Stimulated activated effector memory CD8-positive, alpha-beta T cell treated with anti-CD3 and anti-CD28 coated beads, Interleukin-12 subunit alpha, Interleukin-12 subunit beta, amount 100 ng/mL, for 72 hours (primary cell): ENCODE results near the gene BCL2L11.

ENCODE experiments used
- ATAC-seq: fragments of 150-1000 bp; cut with Tn5 transposase; 2 replicates; pipeline ENCODE4 v1.10.0; 2021
- DNase-seq, 2 donors: peaks; one replicate each; pipeline ENCODE4 v3.0.0; 2021 to 2022; ENCODE audit warnings: low spot score in 2 of 2
- H3K27ac Mint-ChIP-seq: one replicate; pipeline ENCODE4 v1.8.0; 2022; ENCODE audit warnings: mild to moderate bottlenecking, mixed read lengths
- H3K36me3 Mint-ChIP-seq: one replicate; pipeline ENCODE4 v1.8.0; 2022; ENCODE audit warnings: mild to moderate bottlenecking, mixed read lengths
- H3K4me1 Mint-ChIP-seq: one replicate; pipeline ENCODE4 v1.8.0; 2022; ENCODE audit warnings: mixed read lengths
- H3K4me3 Mint-ChIP-seq: one replicate; pipeline ENCODE4 v1.8.0; 2022; ENCODE audit warnings: mild to moderate bottlenecking, mixed read lengths
- H3K9me3 Mint-ChIP-seq: one replicate; pipeline ENCODE4 v1.8.0; 2022; ENCODE audit warnings: mixed read lengths

Gene BCL2L11

GRCh38 chr2:111200333-111200881 lies 79.7 kb downstream of the BCL2L11 start:
- Mint-ChIP-seq H3K4me3 (no peak overlapping the region), H3K36me3 (no peaks in the 10 kb centered on the region), H3K9me3 (no peaks in the 10 kb centered on the region), H3K4me1 (peaks cover 17% of the 10 kb centered on the region), H3K27ac (no peak overlapping the region)
- DNase-seq = peak in 1 of 2 donors; percentile 38
- no peak for ATAC-seq

- ATAC-seq (peak; percentile 84), DNase-seq (peak in 1 of 2 donors; percentile 57)
- H3K4me3 Mint-ChIP-seq = no peak overlapping the region
- no peaks in the 10 kb centered on the region for H3K9me3 Mint-ChIP-seq
- H3K36me3 Mint-ChIP-seq = no peaks in the 10 kb centered on the region
- peaks cover 16% of the 10 kb centered on the region for H3K4me1 Mint-ChIP-seq
- H3K27ac Mint-ChIP-seq = no peak overlapping the region
Observed at GRCh38 chr2:111201214-111201613, 80.5 kb downstream of the BCL2L11 start.

GRCh38 chr2:111202266-111203040 lies 81.7 kb downstream of the BCL2L11 start:
- ATAC-seq = no peak
- Mint-ChIP-seq H3K4me3 (no peak overlapping the region), H3K36me3 (no peaks in the 10 kb centered on the region), H3K27ac (no peak overlapping the region), H3K9me3 (no peaks in the 10 kb centered on the region), H3K4me1 (peaks cover 9% of the 10 kb centered on the region)
- DNase-seq = peak in 1 of 2 donors; percentile 30

DNA sequence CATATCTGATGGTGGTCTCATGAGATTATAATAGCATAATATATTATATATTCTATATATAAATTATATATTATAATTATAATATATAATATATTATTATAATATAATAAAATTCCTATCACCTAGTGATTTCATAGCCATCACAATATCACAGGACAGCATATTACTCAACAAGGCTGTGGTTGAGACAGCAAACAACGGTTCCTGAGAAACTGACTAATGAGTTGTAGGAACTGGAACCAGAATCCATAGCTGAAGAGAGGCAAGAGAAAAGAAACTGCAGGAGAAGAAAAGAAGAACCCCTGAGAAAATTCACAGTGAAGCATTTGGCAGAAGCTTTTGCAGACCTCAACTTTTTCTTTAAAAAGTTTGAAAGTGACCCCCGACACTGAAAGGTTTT lies 84.0 kb downstream of the BCL2L11 start:
- Mint-ChIP-seq H3K36me3 (no peaks in the 10 kb centered on the region), H3K4me3 (no peak overlapping the region), H3K9me3 (no peaks in the 10 kb centered on the region), H3K27ac (no peak overlapping the region), H3K4me1 (peaks cover 29% of the 10 kb centered on the region)
- DNase-seq (no peak), ATAC-seq (no peak)

- ATAC-seq = no peak
- Mint-ChIP-seq H3K4me1 (peaks cover 26% of the 10 kb centered on the region), H3K9me3 (no peaks in the 10 kb centered on the region), H3K4me3 (no peak overlapping the region), H3K27ac (no peak overlapping the region), H3K36me3 (no peaks in the 10 kb centered on the region)
- peak in 1 of 2 donors; percentile 26 for DNase-seq
Observed at GRCh38 chr2:111205774-111206173, 85.1 kb downstream of the BCL2L11 start.

GRCh38 chr2:111207851-111208250 lies 87.1 kb downstream of the BCL2L11 start:
- Mint-ChIP-seq H3K27ac (no peak overlapping the region), H3K9me3 (no peaks in the 10 kb centered on the region), H3K36me3 (no peaks in the 10 kb centered on the region), H3K4me1 (peaks cover 21% of the 10 kb centered on the region), H3K4me3 (no peak overlapping the region)
- ATAC-seq = no peak
- peak in 1 of 2 donors; percentile 39 for DNase-seq

- ATAC-seq = no peak
- DNase-seq = peak in 1 of 2 donors; percentile 46
- H3K27ac Mint-ChIP-seq = no peak overlapping the region
- H3K4me1 Mint-ChIP-seq = peaks cover 21% of the 10 kb centered on the region
- no peak overlapping the region for H3K4me3 Mint-ChIP-seq
- H3K9me3 Mint-ChIP-seq = peaks cover 3% of the 10 kb centered on the region
- H3K36me3 Mint-ChIP-seq = no peaks in the 10 kb centered on the region
Observed at GRCh38 chr2:111208639-111209038, 87.9 kb downstream of the BCL2L11 start.

GRCh38 chr2:111209045-111209514 lies 88.4 kb downstream of the BCL2L11 start:
- no peak overlapping the region for H3K4me3 Mint-ChIP-seq
- no peaks in the 10 kb centered on the region for H3K36me3 Mint-ChIP-seq
- peaks cover 5% of the 10 kb centered on the region for H3K9me3 Mint-ChIP-seq
- H3K4me1 Mint-ChIP-seq = peaks cover 21% of the 10 kb centered on the region
- H3K27ac Mint-ChIP-seq = no peak overlapping the region
- DNase-seq (peak in 1 of 2 donors; percentile 54), ATAC-seq (peak; percentile 100)

- ATAC-seq (no peak), DNase-seq (no peak)
- no peak overlapping the region for H3K4me3 Mint-ChIP-seq
- H3K27ac Mint-ChIP-seq = no peak overlapping the region
- H3K9me3 Mint-ChIP-seq = peaks cover 10% of the 10 kb centered on the region
- H3K4me1 Mint-ChIP-seq = peaks cover 21% of the 10 kb centered on the region
- no peaks in the 10 kb centered on the region for H3K36me3 Mint-ChIP-seq
Observed at GRCh38 chr2:111210036-111210435, 89.3 kb downstream of the BCL2L11 start.

GRCh38 chr2:111213877-111214276 lies 93.2 kb downstream of the BCL2L11 start:
- DNase-seq (no peak), ATAC-seq (no peak)
- Mint-ChIP-seq H3K36me3 (no peaks in the 10 kb centered on the region), H3K27ac (no peak overlapping the region), H3K4me3 (no peak overlapping the region), H3K9me3 (peaks cover 10% of the 10 kb centered on the region), H3K4me1 (peaks cover 5% of the 10 kb centered on the region)

- no peaks in the 10 kb centered on the region for H3K4me1 Mint-ChIP-seq
- H3K9me3 Mint-ChIP-seq = peaks cover 10% of the 10 kb centered on the region
- DNase-seq (peak in 1 of 2 donors; percentile 38), ATAC-seq (no peak)
- no peak overlapping the region for H3K27ac Mint-ChIP-seq
- H3K36me3 Mint-ChIP-seq = no peaks in the 10 kb centered on the region
- H3K4me3 Mint-ChIP-seq = no peak overlapping the region
Observed at GRCh38 chr2:111216811-111217652, 96.3 kb downstream of the BCL2L11 start.
